Lower lobe of right lung (tissue), 2 donors: ENCODE results near the gene DCUN1D3. TPM values are rescaled to one million over a fixed set of nuclear protein-coding genes. Genes with fewer than 3 reads are reported as not detected.
"Not testable (repeated sequence)": the region's sequence is repeated elsewhere in the genome, so short reads cannot be mapped to it uniquely, and the experiment has no call there.

Source experiments
- ATAC-seq, 2 donors: fragments of 200-7000 bp; cut with Tn5 transposase; one replicate each; pipeline ENCODE4 v1.9.1; 2020 to 2022; ENCODE audit warnings: mild to moderate bottlenecking in 2 of 2, moderate library complexity in 2 of 2
- DNase-seq: peaks from one replicate; pipeline ENCODE4 v3.0.0-alpha.2; 2020
- H3K27ac ChIP-seq: fragments of 200-600 bp; one replicate; pipeline ENCODE4 v1.8.0; 2022
- H3K27me3 ChIP-seq: fragments of 200-600 bp; one replicate; pipeline ENCODE4 v1.8.0; 2022; ENCODE audit warnings: low read depth
- H3K36me3 ChIP-seq: fragments of 200-600 bp; one replicate; pipeline ENCODE4 v1.8.0; 2022; ENCODE audit warnings: mild to moderate bottlenecking
- H3K4me1 ChIP-seq: fragments of 200-600 bp; one replicate; pipeline ENCODE4 v1.8.0; 2022
- H3K4me3 ChIP-seq: fragments of 200-600 bp; one replicate; pipeline ENCODE4 v1.8.0; 2022; ENCODE audit warnings: mild to moderate bottlenecking
- H3K9me3 ChIP-seq: fragments of 200-600 bp; one replicate; pipeline ENCODE4 v1.8.0; 2022
- intact Hi-C: fragments of 100-400 bp; cut with DNase I; formaldehyde crosslinking; loops from one replicate; pipeline ENCODE4 v1.11.0; 2022
- total RNA-seq: library from RNA; stranded (reverse); fragmentation: NEBNext Ultra II Directional; extraction: Animal tissue kit (Norgen Biotek cat#: 25700); gene quantifications from one replicate; pipeline ENCODE4 v1.2.1, GENCODE V29; 2021
- TF ChIP-seq, protein P1 (sequence below): fragments of 200-600 bp; IDR thresholded peaks from one replicate; pipeline ENCODE4 v1.8.0; 2022; ENCODE audit warnings: antibody characterized with exemption, mild to moderate bottlenecking
- donor health status: DM: no; HTN: yes; CAD: no; lungs with severe emphysema.

Gene DCUN1D3
- total RNA-seq, 1 donor from 2014 or later = 20.7 TPM

DNA sequence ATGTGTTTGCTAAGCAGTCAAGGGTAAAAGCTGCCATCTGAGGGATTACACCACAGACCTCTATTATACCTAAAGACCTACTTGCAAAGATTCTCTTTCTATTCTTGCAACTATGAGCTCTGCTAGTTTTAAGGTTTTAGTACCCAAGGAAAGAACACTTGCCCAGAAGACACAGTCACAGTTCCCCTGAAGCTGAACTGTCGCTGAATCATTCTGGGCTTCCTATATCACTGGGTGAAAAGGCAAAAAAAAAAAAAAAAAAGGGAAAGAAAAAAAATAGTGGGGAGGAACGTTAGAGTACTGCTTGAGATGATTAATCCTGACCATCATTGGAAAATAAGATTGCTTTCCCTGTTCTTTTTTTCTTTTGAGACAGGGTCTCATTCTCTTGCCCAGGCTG is 38.3 kb upstream of the DCUN1D3 start:
- DNase-seq = no peak
- H3K4me1 ChIP-seq = no peaks in the 10 kb centered on the region
- TF ChIP-seq, protein P1, sequence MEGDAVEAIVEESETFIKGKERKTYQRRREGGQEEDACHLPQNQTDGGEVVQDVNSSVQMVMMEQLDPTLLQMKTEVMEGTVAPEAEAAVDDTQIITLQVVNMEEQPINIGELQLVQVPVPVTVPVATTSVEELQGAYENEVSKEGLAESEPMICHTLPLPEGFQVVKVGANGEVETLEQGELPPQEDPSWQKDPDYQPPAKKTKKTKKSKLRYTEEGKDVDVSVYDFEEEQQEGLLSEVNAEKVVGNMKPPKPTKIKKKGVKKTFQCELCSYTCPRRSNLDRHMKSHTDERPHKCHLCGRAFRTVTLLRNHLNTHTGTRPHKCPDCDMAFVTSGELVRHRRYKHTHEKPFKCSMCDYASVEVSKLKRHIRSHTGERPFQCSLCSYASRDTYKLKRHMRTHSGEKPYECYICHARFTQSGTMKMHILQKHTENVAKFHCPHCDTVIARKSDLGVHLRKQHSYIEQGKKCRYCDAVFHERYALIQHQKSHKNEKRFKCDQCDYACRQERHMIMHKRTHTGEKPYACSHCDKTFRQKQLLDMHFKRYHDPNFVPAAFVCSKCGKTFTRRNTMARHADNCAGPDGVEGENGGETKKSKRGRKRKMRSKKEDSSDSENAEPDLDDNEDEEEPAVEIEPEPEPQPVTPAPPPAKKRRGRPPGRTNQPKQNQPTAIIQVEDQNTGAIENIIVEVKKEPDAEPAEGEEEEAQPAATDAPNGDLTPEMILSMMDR = no peak
- no peaks in the 10 kb centered on the region for H3K9me3 ChIP-seq
- intact Hi-C loops = no loop called here
- no peaks in the 10 kb centered on the region for H3K27me3 ChIP-seq
- no peaks in the 10 kb centered on the region for H3K36me3 ChIP-seq
- no peak overlapping the region for H3K4me3 ChIP-seq
- ATAC-seq = peak in 1 of 2 donors; percentile 53
- no peak overlapping the region for H3K27ac ChIP-seq

DNA sequence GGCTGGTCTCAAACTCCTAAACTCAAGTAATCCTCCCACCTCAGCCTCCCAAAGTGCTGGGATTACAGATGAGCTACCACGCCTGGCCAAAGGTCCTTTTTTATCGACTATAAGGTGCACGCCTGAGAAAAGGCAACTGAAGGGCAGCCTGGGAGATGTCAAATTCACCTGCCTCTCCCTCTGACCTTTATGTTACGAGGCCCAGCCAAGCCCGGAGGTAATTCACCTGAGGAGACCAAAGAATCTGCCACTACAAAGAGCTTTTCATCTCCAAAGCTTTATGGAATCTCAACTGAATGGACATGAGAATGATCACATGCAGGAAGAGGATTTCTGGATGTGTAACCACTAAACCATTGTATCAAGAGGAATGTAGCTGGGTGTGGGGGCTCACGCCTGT is 37.6 kb upstream of the DCUN1D3 start:
- H3K27ac ChIP-seq = no peak overlapping the region
- intact Hi-C loops = no loop called here
- no peak overlapping the region for H3K4me3 ChIP-seq
- TF ChIP-seq, protein P1 = no peak
- no peaks in the 10 kb centered on the region for H3K4me1 ChIP-seq
- no peak for ATAC-seq
- H3K27me3 ChIP-seq = no peaks in the 10 kb centered on the region
- H3K36me3 ChIP-seq = no peaks in the 10 kb centered on the region
- DNase-seq = no peak
- H3K9me3 ChIP-seq = no peaks in the 10 kb centered on the region

DNA sequence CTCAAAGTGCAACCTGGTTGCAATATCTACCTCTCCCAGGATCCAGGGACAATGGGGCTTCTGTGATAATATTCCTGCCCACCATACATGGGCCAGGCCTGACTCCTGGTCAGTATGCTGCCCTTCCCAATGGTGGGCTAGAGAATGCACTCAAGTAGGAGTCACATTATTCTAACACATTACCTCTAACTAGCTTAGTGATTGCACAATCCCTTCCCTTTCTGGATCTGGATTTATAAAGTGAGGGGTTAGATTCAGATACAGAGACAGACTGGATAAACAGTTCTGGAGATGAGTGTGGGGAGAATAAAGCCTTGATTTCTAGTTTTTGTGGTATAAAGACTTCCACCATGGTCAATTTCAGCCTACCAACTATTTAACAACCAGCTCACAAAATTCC is 33.4 kb upstream of the DCUN1D3 start:
- DNase-seq (no peak), ATAC-seq (no peak)
- no peaks in the 10 kb centered on the region for H3K27me3 ChIP-seq
- intact Hi-C loops = no loop called here
- H3K36me3 ChIP-seq = no peaks in the 10 kb centered on the region
- no peak overlapping the region for H3K27ac ChIP-seq
- no peaks in the 10 kb centered on the region for H3K9me3 ChIP-seq
- TF ChIP-seq, protein P1 = no peak
- no peak overlapping the region for H3K4me3 ChIP-seq
- no peaks in the 10 kb centered on the region for H3K4me1 ChIP-seq

DNA sequence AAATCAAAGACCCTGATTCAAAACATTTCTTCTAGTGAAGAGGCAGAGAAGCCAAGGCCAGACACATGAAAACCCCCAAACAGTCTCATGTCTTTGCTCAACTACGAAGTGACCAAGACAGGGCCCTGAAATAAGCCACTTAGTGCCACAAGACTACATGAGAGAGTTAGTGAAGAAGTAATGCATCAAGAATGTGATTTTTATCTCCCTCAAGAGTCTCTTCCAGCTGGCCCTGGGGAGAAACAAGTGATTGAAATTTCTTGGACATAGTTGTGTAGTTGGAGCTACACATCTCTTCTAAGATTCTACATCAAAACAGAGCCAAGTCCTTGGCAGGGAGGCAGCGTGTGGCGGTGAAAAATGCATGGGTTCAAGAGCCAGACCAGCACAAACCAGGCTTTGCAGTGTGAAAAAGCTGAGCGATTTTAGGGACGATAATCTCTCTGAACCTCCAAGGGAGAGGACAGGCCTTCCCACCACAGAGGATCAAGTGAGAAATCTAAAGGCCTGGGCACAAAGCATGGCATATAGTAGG is 31.0 kb upstream of the DCUN1D3 start:
- no peaks in the 10 kb centered on the region for H3K4me1 ChIP-seq
- no peaks in the 10 kb centered on the region for H3K9me3 ChIP-seq
- DNase-seq = no peak
- no peaks in the 10 kb centered on the region for H3K36me3 ChIP-seq
- TF ChIP-seq, protein P1 = no peak
- peak overlapping the region; percentile 63 for H3K27ac ChIP-seq
- H3K4me3 ChIP-seq = no peak overlapping the region
- intact Hi-C loops = no loop called here
- ATAC-seq = no peak
- H3K27me3 ChIP-seq = no peaks in the 10 kb centered on the region

DNA sequence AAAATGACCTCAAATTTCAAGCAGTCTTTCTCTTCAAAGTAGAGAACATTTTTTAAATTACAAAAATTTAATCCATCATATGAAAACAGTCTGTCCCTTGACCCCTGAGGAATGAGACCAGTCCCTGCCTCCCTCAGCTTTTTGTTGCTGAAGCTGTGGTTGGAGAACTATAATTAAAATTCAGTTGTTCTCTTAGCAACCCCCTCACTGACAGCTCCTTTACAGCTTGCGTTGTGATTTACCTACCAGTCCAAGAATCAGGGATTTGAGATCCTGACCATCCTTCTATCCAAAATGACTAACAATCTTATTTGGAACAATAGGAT is 30.2 kb upstream of the DCUN1D3 start:
- H3K9me3 ChIP-seq = no peaks in the 10 kb centered on the region
- intact Hi-C loops = no loop called here
- TF ChIP-seq, protein P1 = no peak
- no peak overlapping the region for H3K4me3 ChIP-seq
- DNase-seq = no peak
- H3K27ac ChIP-seq = peak overlapping the region; percentile 63
- H3K4me1 ChIP-seq = no peaks in the 10 kb centered on the region
- ATAC-seq = peak; percentile 14 to 34
- H3K27me3 ChIP-seq = no peaks in the 10 kb centered on the region
- H3K36me3 ChIP-seq = peaks cover 5% of the 10 kb centered on the region

DNA sequence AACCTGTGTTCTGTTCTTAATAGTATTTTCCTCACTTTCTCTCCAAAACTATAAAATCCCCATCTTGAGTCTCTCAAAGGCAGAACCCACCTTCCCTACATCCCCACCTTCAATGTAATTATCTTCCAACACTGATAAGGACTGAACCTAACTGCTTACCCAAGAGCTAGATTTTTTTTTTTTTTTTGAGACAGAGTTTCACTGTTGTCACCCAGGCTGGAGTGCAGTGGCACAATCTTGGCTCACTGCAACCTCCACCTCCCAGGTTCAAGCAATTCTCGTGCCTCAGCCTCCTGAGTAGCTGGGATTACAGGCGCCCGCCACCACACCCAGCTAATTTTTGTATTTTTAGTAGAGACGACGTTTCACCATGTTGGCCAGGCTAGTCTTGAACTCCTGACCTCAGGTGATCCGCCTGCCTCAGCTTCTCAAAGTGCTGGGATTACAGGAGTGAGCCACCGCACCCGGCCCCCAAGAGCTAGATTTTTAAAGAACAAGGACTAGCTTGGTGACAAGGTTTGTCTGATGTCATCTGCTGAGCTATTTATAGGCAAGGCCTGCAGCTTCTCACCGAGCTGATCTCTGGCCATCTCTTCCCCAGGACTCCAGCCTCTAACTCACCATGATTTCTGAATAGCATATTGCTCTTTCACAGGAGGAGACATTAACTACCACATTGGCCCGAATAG is 29.7 kb upstream of the DCUN1D3 start:
- H3K36me3 ChIP-seq, DNase-seq, H3K27me3 ChIP-seq, H3K4me1 ChIP-seq, intact Hi-C loops, H3K4me3 ChIP-seq, H3K9me3 ChIP-seq: not testable (repeated sequence)
- H3K27ac ChIP-seq = peak overlapping the region; percentile 63
- peak; percentile 17 to 47 for ATAC-seq
